HG03442 (cell line): Measurements from ENCODE around the gene TTLL5.
"Not testable (repeated sequence)": the region's sequence is repeated elsewhere in the genome, so short reads cannot be mapped to it uniquely, and the experiment has no call there.

Source experiments
- ATAC-seq: cut with Tn5 transposase; IDR thresholded peaks from one replicate; pipeline ENCODE4 v1.9.1; 2021; ENCODE audit warnings: mild to moderate bottlenecking, moderate library complexity; ENCODE audit not compliant: unreplicated experiment

Gene TTLL5

GRCh38 chr14:75649773-75650172 lies 11.3 kb upstream of the TTLL5 start:
- ATAC-seq = no peak

DNA sequence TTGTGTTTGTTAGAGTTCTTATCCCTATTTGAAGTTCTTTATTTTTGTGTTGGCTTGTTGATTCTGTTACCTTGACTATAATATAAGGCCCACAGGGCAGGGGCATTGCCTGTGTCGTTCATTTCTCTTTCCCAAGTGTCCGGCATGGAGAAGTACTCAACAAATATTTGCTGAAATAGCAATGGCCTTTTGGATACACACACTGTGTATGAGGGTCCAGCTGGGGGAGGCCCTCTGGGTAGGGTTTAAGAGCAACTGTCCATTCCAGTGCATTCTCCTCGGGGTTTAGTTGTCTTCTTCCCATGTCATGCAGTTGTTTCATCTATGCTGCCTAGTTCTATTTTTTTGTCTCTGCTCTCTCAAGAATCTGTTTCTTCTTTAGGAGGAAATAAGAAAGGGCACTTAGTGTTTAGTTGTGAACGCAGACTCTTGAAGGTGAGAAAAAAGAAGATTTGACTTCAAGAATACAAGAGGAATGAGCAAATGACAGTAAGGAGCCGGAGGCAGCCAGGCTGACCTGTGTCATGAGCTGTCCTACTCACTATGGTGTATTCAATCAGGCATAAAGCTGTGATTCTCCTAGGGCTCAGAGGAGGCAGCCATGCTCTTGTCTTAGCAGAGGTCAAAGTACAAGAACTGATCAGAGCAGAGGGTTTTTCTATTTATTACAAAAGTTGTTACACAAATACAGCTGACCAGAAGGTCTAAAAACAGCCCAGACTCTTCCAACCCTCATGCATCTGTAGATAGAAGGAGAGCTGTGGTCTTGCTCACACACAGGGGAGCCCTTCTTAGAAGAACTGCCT lies 10.6 kb upstream of the TTLL5 start:
- ATAC-seq = no peak

GRCh38 chr14:75653563-75653962 lies 7.5 kb upstream of the TTLL5 start:
- no peak for ATAC-seq

- no peak for ATAC-seq
Observed at GRCh38 chr14:75654127-75654732, 6.8 kb upstream of the TTLL5 start.

DNA sequence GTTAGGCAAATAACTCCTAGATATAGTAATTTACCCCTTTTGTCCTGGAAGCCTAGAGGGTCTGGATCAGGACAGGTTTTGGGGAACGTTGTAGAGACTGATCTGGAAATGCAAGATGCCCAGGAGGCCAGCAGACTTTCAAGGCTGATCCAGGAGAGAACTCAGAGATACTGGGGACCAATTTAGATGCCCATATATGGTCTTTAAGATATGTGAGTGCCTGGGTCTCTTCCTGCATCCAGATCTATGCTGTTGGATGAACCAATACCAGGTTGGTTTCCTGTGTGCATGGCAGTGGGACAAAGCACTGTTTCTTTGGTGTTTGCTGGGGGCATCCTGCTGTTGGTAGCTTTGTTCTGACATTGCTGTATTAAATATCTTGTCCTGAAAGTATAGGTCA lies 5.8 kb upstream of the TTLL5 start:
- ATAC-seq = no peak

DNA sequence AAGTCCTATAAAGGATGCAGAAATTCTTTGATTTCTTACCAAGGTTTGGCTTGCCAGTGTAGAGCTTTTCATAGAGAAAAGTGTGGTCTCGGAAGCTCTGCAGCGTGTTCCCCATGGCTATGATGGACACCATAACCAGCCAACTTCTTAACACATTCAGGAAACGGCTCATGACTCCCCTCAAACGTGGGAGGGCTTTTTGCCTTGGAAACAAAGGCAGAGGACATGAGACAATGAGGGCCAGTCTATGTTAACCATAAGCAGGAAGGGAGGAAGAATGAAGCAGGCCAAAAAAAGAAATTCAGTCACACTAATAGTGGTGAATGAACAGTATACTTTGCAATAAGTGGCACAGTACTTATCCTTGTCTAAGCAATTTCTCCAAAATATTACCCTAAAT lies 3.7 kb upstream of the TTLL5 start:
- no peak for ATAC-seq

- no peak for ATAC-seq
Observed at GRCh38 chr14:75658957-75659356, 2.1 kb upstream of the TTLL5 start.

GRCh38 chr14:75660238-75660629 lies 812 bp upstream of the TTLL5 start:
- ATAC-seq = no peak

DNA sequence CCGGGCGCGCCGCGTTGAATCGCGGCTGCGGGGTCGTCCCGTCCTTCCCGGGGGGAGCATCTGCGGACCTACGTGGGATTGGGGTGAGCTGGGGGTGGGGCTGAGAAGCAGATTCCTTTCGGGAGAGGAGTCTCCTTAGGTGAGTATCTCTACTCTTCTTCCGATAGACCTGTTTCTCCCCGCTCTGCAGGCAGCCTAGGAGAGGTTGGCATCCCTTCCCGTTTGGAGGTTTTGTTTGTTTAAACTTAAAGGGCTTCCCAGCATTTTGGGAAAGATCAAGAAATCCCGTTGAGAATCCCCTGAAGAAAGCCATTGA lies 411 bp downstream of the TTLL5 start:
- no peak for ATAC-seq

DNA sequence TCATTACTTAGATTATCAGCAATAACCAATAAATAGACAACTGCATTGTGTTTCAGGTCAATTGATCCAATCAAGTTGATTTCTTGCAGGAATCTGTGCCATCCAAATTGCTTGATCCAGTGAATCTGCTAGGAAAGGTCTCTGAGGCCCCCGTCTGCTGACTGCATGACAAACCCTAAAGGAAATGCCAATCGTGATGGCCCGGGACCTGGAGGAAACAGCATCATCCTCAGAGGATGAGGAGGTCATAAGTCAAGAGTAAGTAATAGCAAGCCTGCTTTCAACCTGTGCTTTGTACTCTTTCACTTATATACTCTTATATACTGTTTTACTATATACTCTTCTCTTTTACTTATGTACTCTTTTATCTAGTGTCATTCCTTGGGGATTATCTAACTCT lies 1.9 kb downstream of the TTLL5 start:
- no peak for ATAC-seq

GRCh38 chr14:75667099-75667765 lies 6.2 kb downstream of the TTLL5 start:
- no peak for ATAC-seq

DNA sequence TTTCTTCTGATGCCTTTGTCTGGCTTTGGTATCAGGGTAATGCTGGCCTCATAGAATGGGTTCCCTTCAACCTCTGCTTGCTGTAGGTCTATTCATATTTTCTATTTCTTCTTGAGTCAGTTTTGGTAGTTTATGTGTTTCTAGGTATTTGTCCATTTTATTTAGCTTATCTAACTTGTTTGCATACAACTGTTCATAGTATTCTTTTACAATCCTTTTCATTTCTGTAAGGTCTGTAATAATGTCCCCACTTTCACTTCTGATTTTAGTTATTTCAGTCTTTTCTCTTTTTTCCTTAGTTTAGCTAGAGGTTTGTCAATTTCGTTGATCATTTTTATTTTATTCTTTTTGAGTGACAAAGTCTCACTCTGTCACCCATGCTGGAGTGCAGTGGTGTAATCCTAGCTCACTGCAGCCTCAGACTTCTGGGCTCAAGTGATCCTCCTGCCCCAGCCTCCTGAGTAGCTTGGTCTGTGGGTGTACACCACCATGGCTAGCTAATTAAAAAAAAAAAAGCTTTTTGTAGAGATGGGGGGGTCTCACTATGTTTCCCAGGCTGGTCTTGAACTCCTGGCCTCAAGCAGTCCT lies 11.7 kb downstream of the TTLL5 start:
- ATAC-seq = no peak

GRCh38 chr14:75673345-75674035 lies 12.4 kb downstream of the TTLL5 start:
- no peak for ATAC-seq

- no peak for ATAC-seq
Observed at GRCh38 chr14:75675265-75675960, 14.4 kb downstream of the TTLL5 start.

- ATAC-seq = no peak
Observed at GRCh38 chr14:75685910-75686309, 24.9 kb downstream of the TTLL5 start.

DNA sequence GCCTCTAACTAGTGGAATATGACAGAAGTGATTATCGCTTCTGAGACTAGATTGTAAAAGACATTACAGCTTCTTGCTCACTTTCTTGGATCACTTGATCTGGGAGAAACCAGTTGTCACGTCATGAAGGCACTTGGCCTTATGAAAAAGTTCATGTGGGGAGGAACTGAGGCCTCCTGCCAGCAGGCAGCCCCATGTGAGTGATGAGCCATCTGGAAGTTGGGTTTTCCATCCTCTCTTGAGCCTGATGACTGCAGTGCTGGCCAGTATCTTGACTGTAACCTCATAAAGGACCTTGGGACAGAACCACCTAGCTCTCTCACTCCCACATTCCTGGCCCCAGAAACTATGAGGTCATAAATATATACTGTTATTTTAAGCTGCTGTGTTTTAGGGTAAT lies 28.0 kb downstream of the TTLL5 start:
- no peak for ATAC-seq

DNA sequence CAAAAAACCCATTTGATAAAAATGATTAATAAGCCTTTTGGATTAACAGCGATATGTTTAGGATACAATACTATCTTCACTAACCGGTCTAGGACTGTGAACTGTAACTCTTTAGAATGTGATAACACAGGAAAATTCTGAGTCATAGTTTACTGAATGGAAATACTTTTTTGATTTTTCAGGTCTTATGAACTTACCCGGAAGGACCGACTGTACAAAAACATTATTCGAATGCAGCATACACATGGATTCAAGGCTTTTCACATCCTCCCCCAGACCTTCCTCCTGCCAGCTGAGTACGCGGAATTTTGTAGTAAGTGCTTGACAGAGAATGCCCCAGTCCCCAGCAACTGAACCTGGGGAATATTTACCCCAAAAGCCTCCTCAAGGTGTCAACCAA lies 29.0 kb downstream of the TTLL5 start:
- no peak for ATAC-seq

DNA sequence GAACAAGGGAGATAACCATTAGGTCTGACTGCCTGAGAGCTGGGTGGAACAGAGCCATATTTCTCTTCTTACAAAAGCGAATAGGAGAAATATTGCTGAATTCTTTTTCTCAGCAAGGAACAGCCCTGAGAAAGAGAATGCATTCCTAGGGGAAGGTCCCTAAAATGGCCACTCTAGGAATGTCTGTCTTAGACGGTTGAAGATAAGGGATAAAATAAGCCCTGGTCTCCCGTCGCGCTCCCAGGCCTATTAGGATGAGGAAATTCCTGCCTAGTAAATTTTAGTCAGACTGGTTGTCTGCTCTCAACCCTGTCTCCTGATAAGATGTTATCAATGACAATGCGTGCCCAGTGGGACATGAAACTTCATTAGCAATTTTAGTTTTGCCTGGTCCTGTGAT lies 34.0 kb downstream of the TTLL5 start:
- not testable (repeated sequence) for ATAC-seq

DNA sequence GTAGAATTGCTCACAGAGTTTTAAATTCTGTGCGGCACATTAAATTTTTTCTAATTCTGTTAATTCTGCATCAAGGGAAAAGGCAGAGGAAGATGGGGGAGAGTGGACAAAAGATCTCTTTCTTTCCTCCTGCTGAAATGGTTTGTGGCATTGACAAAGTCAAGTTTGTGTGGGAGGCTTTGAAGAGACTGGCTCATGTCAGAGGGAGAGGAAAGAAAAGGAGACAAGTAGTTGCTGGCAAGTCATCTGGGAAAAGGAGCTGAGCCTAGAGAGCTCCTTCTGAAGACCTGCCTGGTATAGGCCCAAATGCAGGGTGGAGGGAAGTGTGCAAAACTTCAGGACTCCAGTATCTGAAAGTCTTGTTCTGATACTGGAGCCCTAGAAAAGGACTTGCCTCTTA lies 36.3 kb downstream of the TTLL5 start:
- no peak for ATAC-seq

DNA sequence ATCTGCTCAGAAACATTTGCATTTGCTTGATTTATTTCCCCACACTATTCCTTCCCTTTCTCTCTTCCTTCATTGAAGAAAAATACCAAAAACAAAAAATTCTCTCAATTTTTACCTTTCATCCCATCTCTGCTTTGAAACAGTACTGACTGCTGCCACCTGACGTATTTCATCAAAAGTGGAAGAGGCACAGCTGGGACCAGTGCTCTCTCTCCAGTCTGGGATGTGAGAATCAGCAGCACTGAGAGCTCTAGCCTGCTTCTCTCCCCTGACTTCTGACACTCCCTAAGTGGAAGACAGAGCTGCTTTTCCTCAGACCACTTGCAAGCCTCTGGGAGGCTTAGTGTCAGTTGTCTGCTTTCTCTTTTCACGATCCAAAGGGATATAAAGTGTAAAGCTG lies 36.9 kb downstream of the TTLL5 start:
- no peak for ATAC-seq

DNA sequence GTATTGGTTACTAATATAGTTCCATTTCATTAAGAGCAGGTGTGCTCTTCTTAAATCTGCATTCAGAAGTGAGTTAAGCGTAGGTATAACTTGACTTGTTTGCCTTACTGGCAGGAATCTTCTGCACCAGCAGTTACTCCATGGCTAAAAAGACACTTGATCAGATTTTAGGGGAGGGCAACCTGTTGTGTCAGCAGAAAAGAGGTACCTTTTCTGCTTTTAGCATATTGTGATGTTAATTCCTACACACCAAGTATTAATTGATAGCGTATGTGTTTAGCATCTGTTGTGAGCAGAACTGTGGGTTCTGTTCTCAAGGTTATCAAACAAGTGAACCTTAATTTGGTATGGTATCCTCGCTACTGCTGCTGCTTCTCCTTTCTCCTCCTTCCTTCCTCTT lies 38.3 kb downstream of the TTLL5 start:
- ATAC-seq = no peak
